Measurements from ENCODE around the gene HBD.

- TF ChIP-seq CTCF (IDR thresholded peaks at IDR 0.05; ENCODE audit: borderline replicate concordance, extremely low read depth, low read length, poor library complexity, severe bottlenecking) (no peak), EZH2 (IDR thresholded peaks at IDR 0.05; ENCODE audit: borderline replicate concordance, low read depth, low read length, severe bottlenecking) (no peak)
Observed at GRCh38 chr11:5252919-5253265, 18.6 kb upstream of the HBD start.

Measured in DND-41 (cell line).